GM12878 (cell line): ENCODE measurements around the gene WDR18. TPM values are rescaled to one million over a fixed set of nuclear protein-coding genes. Genes with fewer than 3 reads are reported as not detected.

ENCODE experiments used
- ATAC-seq: fragments of 200-7000 bp; cut with Tn5 transposase; 3 replicates; pipeline ENCODE4 v1.9.1; 2020; ENCODE audit warnings: mild to moderate bottlenecking, moderate library complexity
- BruUV-seq: library from RNA; stranded (reverse); fragments of 400-500 nt; replicated peaks from 2 replicates; lab custom pipeline; 2021; lab: Mats Ljungman, UMichigan
- CTCF ChIA-PET: fragments of 300-600 bp; sonication (Branson Sonifier 250); formaldehyde crosslinking; extraction: SDS; loops from one replicate; lab custom pipeline; 2021; ENCODE audit warnings: inconsistent platforms; lab: Yijun Ruan, JAX
- POLR2A ChIA-PET: fragments of 350-600 bp; formaldehyde crosslinking; extraction: SDS; loops from one replicate; lab custom pipeline; 2021; ENCODE audit warnings: inconsistent platforms; lab: Charles Lee
- RAD21 ChIA-PET: fragments of 300-600 bp; sonication (Branson Sonifier 250); formaldehyde crosslinking; loops from one replicate; lab custom pipeline; 2023; ENCODE audit warnings: antibody characterized with exemption; ENCODE audit not compliant: unreplicated experiment; lab: Charles Lee
- SMC1A ChIA-PET: fragments of 300-600 bp; sonication (Branson Sonifier 250); formaldehyde crosslinking; loops from one replicate; lab custom pipeline; 2023; ENCODE audit not compliant: unreplicated experiment, uncharacterized antibody; lab: Charles Lee
- DNase-seq: peaks from one replicate; pipeline ENCODE4 v3.0.0-alpha.2; 2011; ENCODE audit warnings: low read depth, low spot score
- FAIRE-seq: peaks from 3 replicates; lab custom pipeline; 2011; peaks lifted over from hg19 to GRCh38; lab: Jason Lieb, UNC
- H2AFZ ChIP-seq: 2 replicates; pipeline ENCODE4 v1.6.0; 2011; ENCODE audit warnings: low read depth, low read length, control low read depth; ENCODE audit not compliant: control insufficient read depth
- H3K27ac ChIP-seq: 2 replicates; pipeline ENCODE4 v1.5.1; 2011; ENCODE audit warnings: control low read depth; ENCODE audit not compliant: control insufficient read depth, insufficient read depth
- H3K27me3 ChIP-seq, 2 experiments: replicated peaks in 1 of 2; 2 replicates each; pipeline versions ENCODE4 v1.6.0 to v1.6.1; 2011; ENCODE audit warnings: low read length in 1 of 2; ENCODE audit not compliant: control insufficient read depth in 2 of 2, insufficient read depth in 2 of 2
- H3K36me3 ChIP-seq, 2 experiments: 2 replicates each; pipeline ENCODE4 v1.5.1; 2011; ENCODE audit warnings: low read length in 1 of 2; ENCODE audit not compliant: control insufficient read depth in 2 of 2, insufficient read depth in 2 of 2
- H3K4me1 ChIP-seq: 2 replicates; pipeline ENCODE4 v1.6.1; 2011; ENCODE audit warnings: mild to moderate bottlenecking, low read length, moderate library complexity, mixed read lengths; ENCODE audit not compliant: control insufficient read depth, insufficient read depth
- H3K4me2 ChIP-seq: 2 replicates; pipeline ENCODE4 v1.6.0; 2011; ENCODE audit warnings: control low read depth; ENCODE audit not compliant: control insufficient read depth, insufficient read depth
- H3K4me3 ChIP-seq: fragments of 200-600 bp; sonication (generic); 2 replicates; pipeline ENCODE4 v1.5.1; 2016
- H3K79me2 ChIP-seq: 2 replicates; pipeline ENCODE4 v1.6.0; 2011; ENCODE audit warnings: low read length; ENCODE audit not compliant: control insufficient read depth, insufficient read depth
- H3K9ac ChIP-seq: 2 replicates; pipeline ENCODE4 v1.8.0; 2011; ENCODE audit warnings: low read length, control low read depth, mixed read lengths; ENCODE audit not compliant: control insufficient read depth, insufficient read depth
- H3K9me3 ChIP-seq: replicated peaks from 3 replicates; pipeline ENCODE4 v1.5.1; 2011; ENCODE audit warnings: mild to moderate bottlenecking, low read length; ENCODE audit not compliant: control insufficient read depth, insufficient read depth
- H4K20me1 ChIP-seq: 2 replicates; pipeline ENCODE4 v1.6.0; 2011; ENCODE audit not compliant: control insufficient read depth, insufficient read depth
- BACH1 ChIP-seq: fragments of 450-650 bp; IDR thresholded peaks from 2 replicates; pipeline ENCODE4 v1.6.1; 2017; ENCODE audit warnings: mild to moderate bottlenecking, borderline replicate concordance
- CBX3 ChIP-seq: fragments of 200-600 bp; sonication (generic); IDR thresholded peaks from 2 replicates; pipeline ENCODE4 v1.6.1; 2016; ENCODE audit warnings: low read depth, borderline replicate concordance
- CHD2 ChIP-seq: IDR thresholded peaks from 2 replicates; pipeline ENCODE4 v1.6.1; 2011; ENCODE audit warnings: low read depth, low read length, improper control_type of control experiment, borderline replicate concordance
- CREB1 ChIP-seq: IDR thresholded peaks from 2 replicates; pipeline ENCODE4 v1.6.1; 2012; ENCODE audit warnings: low read depth, mild to moderate bottlenecking, inconsistent platforms
- ESRRA ChIP-seq: IDR thresholded peaks from 2 replicates; pipeline ENCODE4 v1.6.1; 2012; ENCODE audit warnings: mild to moderate bottlenecking, low read length, improper control_type of control experiment
- IRF4 ChIP-seq: IDR thresholded peaks from 2 replicates; pipeline ENCODE4 v1.6.1; 2011; ENCODE audit warnings: low read depth, low read length
- MEF2B ChIP-seq: fragments of 450-650 bp; IDR thresholded peaks from 2 replicates; pipeline ENCODE4 v1.6.1; 2018; ENCODE audit warnings: mild to moderate bottlenecking, moderate library complexity; ENCODE audit not compliant: partially characterized antibody, poor library complexity, severe bottlenecking
- NR2F1 ChIP-seq: fragments of 450-650 bp; conservative IDR thresholded peaks from 2 replicates; pipeline ENCODE4 v1.6.1; 2017; ENCODE audit warnings: mild to moderate bottlenecking
- PAX5 ChIP-seq: IDR thresholded peaks from 2 replicates; pipeline ENCODE4 v1.6.1; 2011; ENCODE audit warnings: low read depth, low read length, borderline replicate concordance
- RAD51 ChIP-seq: fragments of 450-650 bp; IDR thresholded peaks from 2 replicates; pipeline ENCODE4 v1.6.1; 2016; ENCODE audit warnings: moderate library complexity, mild to moderate bottlenecking, inconsistent platforms
- RELB ChIP-seq: fragments of 450-650 bp; IDR thresholded peaks from 2 replicates; pipeline ENCODE4 v1.6.1; 2017; ENCODE audit warnings: low read depth, mild to moderate bottlenecking, moderate library complexity
- SREBF2 ChIP-seq: IDR thresholded peaks from 2 replicates; pipeline ENCODE4 v1.6.1; 2012; ENCODE audit warnings: mild to moderate bottlenecking, low read length
- USF1 ChIP-seq: IDR thresholded peaks from 2 replicates; pipeline ENCODE4 v1.6.1; 2011; ENCODE audit warnings: borderline replicate concordance, low read depth, mild to moderate bottlenecking, moderate library complexity, mixed read lengths, low read length; ENCODE audit not compliant: insufficient read depth; ENCODE audit errors: extremely low read length
- WGBS: methylation state at CpG from one replicate; pipeline ENCODE4 v1.1.6; 2016; ENCODE audit warnings: low lambda C conversion rate; ENCODE audit not compliant: insufficient replicate concordance, insufficient coverage; ENCODE audit errors: missing lambda C conversion rate; 5-methylcytosine and 5-hydroxymethylcytosine counted together
- in situ Hi-C: fragments of 300-500 bp; cut with MboI; formaldehyde crosslinking; loops from 9 replicates; pipeline ENCODE4 v1.14.3; 2018; ENCODE audit warnings: mixed read lengths
- intact Hi-C: fragments of 100-400 bp; cut with micrococcal nuclease; formaldehyde crosslinking; loops from one replicate; pipeline ENCODE4 v1.14.2; 2022; ENCODE audit not compliant: unreplicated experiment
- polyA plus RNA-seq, 11 experiments: library from polyadenylated mRNA; depleted of rRNA in 4 of 11; unstranded in 6 of 11; stranded (reverse) in 5 of 11; fragments of >200 nt; fragmentation: Nextera tagmentation in 4 of 11; fragmentation: Illumina TruSeq in 1 of 11; extraction: Ambion mirVana in 4 of 11; extraction: Trizol in 1 of 11; gene quantifications; 1 replicate in 1 of 11; 2 replicates in 10 of 11; pipeline versions ENCODE4 v1.2.1 to v1.2.3, GENCODE V29; 2011 to 2016; ENCODE audit warnings: inconsistent platforms in 2 of 11, missing spikeins in 2 of 11, low read depth in 1 of 11
- total RNA-seq, 4 experiments: library from RNA; depleted of rRNA in 3 of 4; stranded (reverse); fragments of >200 nt in 3 of 4; fragmentation: Illumina TruSeq in 1 of 4; extraction: Trizol in 1 of 4; gene quantifications; 2 replicates each; pipeline versions ENCODE4 v1.2.1 to v1.2.3, GENCODE V29; 2013 to 2021
- TF ChIP-seq, protein P1 (sequence below): fragments of 450-650 bp; IDR thresholded peaks from 2 replicates; pipeline ENCODE4 v1.6.1; 2018; ENCODE audit warnings: mild to moderate bottlenecking, low read depth, moderate library complexity; ENCODE audit not compliant: partially characterized antibody
- TF ChIP-seq, protein P2 (sequence below): fragments of 450-650 bp; IDR thresholded peaks from 2 replicates; pipeline ENCODE4 v1.6.1; 2017; ENCODE audit warnings: borderline replicate concordance

The WDR18 gene
- total and polyA plus RNA-seq, 10 of the 15 experiments (the other 5 are each of a cell fraction or from before 2014, with no cell fraction given): 3.0 to 206 (median 62.3) TPM

GRCh38 chr19:947707-948539, 36.2 kb upstream of the WDR18 start:
- FAIRE-seq: peak; percentile 91
- Histone ChIP-seq H3K9ac (peak overlapping the region; percentile 88), H3K27ac (peak overlapping the region; percentile 99), H4K20me1 (no peaks in the 10 kb centered on the region), H3K79me2 (peaks cover 47% of the 10 kb centered on the region), H3K27me3 (no peaks in the 10 kb centered on the region), H3K4me3 (peak overlapping the region; percentile 54; the same call in 1 of the 2 replicates), H2AFZ (no peak overlapping the region), H3K4me2 (peak overlapping the region; percentile 99), H3K9me3 (no peaks in the 10 kb centered on the region), H3K36me3 (peaks cover under 1 to 9% of the 10 kb centered on the region in 2 experiments; a peak in 3 of 4 replicates), H3K4me1 (peaks cover 55% of the 10 kb centered on the region)
- WGBS: under 1% methylated on average over 47 of the region's 47 CpGs
- ChIA-PET POLR2A (interaction anchor here (0.6 to 1.8 kb wide), 7 partner anchors 15 to 129 kb away, joined by 3 to 7 read pairs (median 4); partner anchors contain the start of gene WDR18), SMC1A (interaction anchor here (0.8 to 2.7 kb wide), 4 partner anchors 25 to 36 kb away, joined by 4 to 13 read pairs (median 5); partner anchors contain the start of gene WDR18), CTCF (interaction anchor here (0.7 to 3.0 kb wide), 6 partner anchors 19 to 296 kb away, joined by 3 to 18 read pairs (median 4); partner anchors contain the start of gene WDR18), RAD21 (interaction anchor here (0.9 to 1.9 kb wide), 8 partner anchors 14 to 91 kb away, joined by 3 to 9 read pairs (median 6); partner anchors contain the start of genes ABCA7 and WDR18)
- intact Hi-C loops: loop anchor here (1.0 kb wide), 1 partner anchor 23 kb away; no protein-coding TSS in a partner anchor
- peak; percentile 92 for DNase-seq
- BruUV-seq: TSS peak; percentile 24
- in situ Hi-C loops: no loop called here
- peak; percentile 83 for ATAC-seq
- peak; percentile 70 for TF ChIP-seq CREB1
- TF ChIP-seq CHD2: peak; percentile 85
- peak; percentile 87 for TF ChIP-seq MEF2B
- TF ChIP-seq BACH1: peak; percentile 94
- TF ChIP-seq IRF4: peak; percentile 97
- peak; percentile 80 for TF ChIP-seq USF1
- TF ChIP-seq, protein P1, sequence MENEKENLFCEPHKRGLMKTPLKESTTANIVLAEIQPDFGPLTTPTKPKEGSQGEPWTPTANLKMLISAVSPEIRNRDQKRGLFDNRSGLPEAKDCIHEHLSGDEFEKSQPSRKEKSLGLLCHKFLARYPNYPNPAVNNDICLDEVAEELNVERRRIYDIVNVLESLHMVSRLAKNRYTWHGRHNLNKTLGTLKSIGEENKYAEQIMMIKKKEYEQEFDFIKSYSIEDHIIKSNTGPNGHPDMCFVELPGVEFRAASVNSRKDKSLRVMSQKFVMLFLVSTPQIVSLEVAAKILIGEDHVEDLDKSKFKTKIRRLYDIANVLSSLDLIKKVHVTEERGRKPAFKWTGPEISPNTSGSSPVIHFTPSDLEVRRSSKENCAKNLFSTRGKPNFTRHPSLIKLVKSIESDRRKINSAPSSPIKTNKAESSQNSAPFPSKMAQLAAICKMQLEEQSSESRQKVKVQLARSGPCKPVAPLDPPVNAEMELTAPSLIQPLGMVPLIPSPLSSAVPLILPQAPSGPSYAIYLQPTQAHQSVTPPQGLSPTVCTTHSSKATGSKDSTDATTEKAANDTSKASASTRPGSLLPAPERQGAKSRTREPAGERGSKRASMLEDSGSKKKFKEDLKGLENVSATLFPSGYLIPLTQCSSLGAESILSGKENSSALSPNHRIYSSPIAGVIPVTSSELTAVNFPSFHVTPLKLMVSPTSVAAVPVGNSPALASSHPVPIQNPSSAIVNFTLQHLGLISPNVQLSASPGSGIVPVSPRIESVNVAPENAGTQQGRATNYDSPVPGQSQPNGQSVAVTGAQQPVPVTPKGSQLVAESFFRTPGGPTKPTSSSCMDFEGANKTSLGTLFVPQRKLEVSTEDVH: peak; percentile 30
- no peak for TF ChIP-seq SREBF2
- TF ChIP-seq PAX5: peak; percentile 92
- no peak for TF ChIP-seq ESRRA
- TF ChIP-seq NR2F1: peak; percentile 98
- no peak for TF ChIP-seq CBX3
- peak; percentile 88 for TF ChIP-seq RAD51
- TF ChIP-seq, protein P2, sequence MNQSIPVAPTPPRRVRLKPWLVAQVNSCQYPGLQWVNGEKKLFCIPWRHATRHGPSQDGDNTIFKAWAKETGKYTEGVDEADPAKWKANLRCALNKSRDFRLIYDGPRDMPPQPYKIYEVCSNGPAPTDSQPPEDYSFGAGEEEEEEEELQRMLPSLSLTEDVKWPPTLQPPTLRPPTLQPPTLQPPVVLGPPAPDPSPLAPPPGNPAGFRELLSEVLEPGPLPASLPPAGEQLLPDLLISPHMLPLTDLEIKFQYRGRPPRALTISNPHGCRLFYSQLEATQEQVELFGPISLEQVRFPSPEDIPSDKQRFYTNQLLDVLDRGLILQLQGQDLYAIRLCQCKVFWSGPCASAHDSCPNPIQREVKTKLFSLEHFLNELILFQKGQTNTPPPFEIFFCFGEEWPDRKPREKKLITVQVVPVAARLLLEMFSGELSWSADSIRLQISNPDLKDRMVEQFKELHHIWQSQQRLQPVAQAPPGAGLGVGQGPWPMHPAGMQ: no peak
- peak; percentile 95 for TF ChIP-seq RELB
